GM21737 (cell line): ENCODE measurements around the gene TMPRSS4.

Experiments
- ATAC-seq: cut with Tn5 transposase; IDR thresholded peaks from one replicate; pipeline ENCODE4 v1.9.1; 2021; ENCODE audit warnings: mild to moderate bottlenecking, moderate library complexity; ENCODE audit not compliant: unreplicated experiment

The TMPRSS4 gene, protein sequence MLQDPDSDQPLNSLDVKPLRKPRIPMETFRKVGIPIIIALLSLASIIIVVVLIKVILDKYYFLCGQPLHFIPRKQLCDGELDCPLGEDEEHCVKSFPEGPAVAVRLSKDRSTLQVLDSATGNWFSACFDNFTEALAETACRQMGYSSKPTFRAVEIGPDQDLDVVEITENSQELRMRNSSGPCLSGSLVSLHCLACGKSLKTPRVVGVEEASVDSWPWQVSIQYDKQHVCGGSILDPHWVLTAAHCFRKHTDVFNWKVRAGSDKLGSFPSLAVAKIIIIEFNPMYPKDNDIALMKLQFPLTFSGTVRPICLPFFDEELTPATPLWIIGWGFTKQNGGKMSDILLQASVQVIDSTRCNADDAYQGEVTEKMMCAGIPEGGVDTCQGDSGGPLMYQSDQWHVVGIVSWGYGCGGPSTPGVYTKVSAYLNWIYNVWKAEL

DNA sequence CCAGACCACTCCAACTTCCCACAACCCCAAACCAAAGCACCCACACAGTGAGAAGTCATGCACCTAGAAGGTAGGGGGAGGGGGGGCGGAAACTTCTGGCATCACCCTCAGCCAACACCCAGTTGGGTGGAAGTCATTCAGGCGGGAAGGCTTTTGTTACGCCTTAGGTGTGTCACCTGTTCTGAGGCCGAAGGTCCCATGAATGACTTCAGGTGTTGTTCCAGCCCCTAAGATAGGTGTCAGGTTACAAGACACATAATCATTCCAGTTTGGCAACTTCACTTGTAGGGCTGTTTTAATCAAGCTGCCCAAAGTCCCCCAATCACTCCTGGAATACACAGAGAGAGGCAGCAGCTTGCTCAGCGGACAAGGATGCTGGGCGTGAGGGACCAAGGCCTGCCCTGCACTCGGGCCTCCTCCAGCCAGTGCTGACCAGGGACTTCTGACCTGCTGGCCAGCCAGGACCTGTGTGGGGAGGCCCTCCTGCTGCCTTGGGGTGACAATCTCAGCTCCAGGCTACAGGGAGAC, at the start of gene TMPRSS4:
TSS of gene TMPRSS4 (plus strand) at position 325 of the 528 bp plus-strand sequence. CDS start 225 bp downstream, outside the sequence.
- no peak for ATAC-seq

DNA sequence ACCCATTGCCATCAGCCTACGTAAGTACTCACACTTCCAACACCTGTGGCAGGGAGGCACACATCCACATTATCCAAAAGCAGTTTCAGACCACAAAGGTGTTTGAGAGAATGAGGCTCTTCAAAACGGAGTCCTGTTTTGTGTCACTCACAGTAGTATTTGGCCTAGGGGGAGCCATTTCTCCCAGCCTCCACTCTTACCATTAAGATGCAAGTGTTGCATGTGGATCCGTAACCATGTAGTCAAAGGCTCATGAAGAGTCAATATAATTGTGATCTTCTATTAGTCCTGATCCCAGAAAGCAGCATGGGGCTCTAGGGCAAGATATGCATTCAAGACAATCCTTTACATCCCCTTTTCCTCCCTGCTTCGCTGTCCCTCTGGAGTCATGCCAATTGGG, 49.2 kb upstream of the TMPRSS4 start:
- ATAC-seq = no peak

DNA sequence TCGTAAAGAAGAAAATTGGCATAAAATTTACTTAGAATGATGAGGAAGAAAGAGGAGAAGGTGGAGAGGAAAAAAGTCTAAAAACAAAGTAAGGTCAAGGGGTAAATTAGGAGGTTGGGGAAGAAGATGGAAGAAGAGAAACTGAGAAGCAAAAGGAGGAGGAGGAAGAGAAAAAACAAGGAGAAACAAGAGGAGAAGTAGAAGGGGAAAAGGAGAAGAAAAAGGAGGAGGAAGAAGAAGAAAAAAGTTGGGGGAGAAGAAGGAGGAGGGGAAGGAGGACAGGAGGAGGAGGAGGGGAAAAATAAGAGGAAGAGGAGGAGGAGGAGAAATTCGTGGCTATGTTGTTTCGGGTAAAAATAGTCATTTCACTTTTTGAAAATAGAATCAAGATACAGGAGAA, 48.3 kb upstream of the TMPRSS4 start:
- ATAC-seq = no peak

DNA sequence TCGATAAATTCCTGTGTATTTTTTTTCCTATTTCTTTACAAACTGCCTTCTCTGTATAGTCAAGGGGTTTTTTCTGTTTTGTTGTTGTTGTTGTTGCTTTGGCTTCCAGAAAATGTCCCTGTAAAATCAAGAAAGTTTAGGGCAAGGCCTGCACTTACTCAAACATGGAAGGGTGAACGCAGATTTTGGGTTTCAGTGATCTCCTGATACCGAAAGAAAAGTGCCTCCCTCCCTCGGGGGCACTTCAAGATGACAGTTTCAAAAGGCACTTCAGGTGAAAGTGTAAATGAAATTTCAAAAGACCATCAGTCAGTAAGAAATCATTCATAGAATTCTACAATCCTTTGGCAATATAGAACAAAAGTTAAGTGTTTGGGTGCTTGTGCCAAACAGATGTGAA, 43.4 kb upstream of the TMPRSS4 start:
- no peak for ATAC-seq

DNA sequence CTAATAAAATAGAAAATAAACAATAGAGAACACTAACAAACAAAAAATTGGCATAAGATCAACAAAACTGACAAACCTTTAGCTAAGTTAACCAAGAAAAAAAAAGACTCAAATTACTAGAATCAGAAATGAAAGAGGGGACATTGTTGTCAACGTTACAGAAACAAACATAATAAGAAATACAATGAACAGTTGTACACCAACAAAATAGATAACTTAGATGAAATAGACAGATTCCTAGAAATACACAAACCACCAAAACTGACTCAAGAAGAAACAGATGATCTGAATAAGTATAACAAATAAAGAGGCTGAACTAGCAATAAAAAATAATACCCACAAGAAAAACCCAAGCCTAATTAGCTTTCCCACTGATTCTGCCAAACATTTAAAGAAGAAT, 34.7 kb upstream of the TMPRSS4 start:
- ATAC-seq = no peak

DNA sequence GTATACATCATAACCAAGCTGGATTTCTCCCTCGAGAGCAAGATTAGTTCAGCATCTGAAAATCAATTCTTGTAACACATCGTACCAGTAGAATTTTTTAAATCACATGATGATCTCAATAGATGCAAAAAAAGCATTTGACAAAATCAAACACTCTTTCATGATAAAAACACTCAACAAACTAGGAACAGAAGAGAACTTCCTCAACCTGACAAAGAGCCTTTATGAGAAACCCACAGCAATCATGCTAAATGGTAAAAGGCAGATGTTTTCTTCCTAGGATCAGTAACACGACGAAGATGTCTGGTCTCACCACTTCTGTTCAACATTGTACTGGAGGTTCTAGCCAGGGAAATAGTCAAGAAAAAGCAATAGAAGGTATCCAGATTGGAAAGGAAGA, 34.1 kb upstream of the TMPRSS4 start:
- no peak for ATAC-seq

DNA sequence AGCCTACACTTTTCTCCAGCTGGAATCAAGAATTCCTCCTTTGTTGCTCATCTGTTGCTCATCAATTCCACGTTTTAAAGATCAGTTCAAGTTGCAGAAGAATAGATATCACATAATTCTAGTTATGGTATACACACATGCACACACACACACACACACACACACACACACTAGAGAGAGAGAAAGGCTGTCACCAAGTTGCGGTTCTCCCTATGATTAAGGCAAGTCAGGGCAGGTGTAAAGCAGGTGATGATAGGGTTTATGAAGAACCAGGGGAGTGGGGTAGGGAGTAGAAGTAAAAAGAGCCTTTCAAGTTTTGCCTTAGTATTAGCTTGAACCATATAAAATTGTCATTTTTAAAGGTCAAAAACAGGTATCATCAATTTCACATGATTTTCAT, 31.7 kb upstream of the TMPRSS4 start:
- ATAC-seq = no peak

DNA sequence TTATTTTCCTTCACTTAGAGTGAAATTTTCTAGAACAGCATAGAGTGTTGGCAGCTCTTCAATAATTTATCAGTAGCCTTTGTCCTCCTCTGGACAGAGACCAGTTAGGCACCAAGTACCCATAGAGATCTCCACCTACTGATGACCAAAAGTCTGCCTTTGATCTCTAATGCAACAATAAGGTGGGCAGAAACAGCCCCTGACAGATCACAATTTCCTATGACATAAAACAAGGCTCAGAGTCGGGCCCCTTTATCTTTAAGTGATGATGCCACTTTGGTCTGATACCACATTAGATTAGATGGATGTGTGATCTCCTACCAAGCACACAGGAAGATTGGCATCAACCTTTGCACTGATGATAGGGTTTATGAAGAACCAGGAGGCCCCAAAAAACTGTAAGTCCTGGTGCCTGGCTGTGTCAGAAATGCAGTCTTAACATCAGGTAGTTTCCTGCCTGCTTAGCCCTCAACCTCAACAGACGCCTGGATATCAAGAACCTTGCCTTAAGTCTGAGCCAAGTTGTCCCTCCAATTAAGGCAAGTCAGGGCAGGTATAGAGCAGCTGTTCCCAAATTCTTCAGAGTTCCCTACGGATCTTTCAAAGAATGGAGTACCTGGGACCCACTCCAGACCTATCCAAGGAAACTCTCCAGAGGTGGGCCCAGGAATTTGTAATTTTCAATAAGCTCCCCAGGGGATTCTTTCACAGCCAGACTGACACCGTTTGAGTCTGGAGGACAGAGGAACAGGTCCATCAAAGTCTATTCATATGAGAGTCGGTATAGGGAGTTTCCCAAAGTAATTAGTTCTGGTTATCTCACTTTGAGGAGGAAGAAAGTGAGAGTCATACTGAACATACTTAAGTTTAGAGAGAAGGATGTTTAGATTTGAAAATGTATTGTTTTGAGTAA, 30.6 kb upstream of the TMPRSS4 start:
- no peak for ATAC-seq

DNA sequence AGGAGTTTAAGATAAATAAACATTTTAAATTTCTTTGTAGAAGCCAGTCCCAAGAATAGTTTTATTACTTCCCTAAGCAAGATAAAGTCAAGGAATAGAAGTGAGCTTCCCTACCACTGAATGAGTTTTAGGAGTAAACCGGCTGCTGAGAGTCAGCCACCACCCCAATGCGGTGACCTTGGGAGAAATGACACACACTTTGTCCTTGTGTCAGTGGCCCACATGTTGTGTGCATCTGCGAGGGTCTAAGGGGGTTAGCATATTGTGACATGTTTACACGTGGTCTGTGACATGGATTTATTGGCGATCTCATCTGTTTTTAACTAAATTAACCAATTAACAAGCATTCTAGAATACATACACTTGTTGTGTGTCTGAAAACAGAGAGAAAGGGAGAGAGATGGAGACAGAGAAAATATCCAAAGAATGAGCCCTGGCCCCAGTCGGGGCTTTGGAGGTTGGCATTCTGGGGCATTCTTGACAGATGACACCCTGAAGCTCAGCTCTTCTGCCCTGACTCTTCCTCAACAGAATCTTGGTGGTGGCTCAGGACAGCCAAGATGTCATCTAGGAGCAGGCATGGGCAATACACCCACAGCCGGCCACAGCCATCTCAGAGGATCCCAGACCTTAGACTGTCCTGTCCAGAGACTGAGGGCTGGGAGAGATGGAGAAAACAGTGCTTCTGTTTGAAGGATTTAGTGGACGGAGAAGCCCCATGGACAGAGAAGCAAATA, 29.7 kb upstream of the TMPRSS4 start:
- ATAC-seq = no peak

DNA sequence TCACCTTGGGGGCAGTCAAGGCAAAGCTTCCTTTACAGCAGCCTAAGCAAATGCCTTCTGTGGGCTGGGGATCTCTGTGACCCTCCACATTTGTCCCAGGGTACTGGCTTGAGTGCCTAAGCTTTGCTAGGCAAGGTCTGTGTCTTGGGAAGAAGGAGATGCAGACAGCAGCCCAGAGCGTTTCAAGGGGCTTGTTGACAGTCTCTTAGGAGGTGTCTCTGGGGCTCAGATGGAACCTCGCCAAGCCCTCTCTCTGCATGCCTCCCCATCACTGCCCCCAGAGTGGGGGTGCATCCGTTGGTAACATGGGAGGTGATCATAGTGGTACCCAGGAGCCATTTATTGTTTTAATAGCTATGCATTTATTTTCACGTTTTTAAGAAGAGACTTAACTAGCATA, 29.1 kb upstream of the TMPRSS4 start:
- ATAC-seq = no peak

DNA sequence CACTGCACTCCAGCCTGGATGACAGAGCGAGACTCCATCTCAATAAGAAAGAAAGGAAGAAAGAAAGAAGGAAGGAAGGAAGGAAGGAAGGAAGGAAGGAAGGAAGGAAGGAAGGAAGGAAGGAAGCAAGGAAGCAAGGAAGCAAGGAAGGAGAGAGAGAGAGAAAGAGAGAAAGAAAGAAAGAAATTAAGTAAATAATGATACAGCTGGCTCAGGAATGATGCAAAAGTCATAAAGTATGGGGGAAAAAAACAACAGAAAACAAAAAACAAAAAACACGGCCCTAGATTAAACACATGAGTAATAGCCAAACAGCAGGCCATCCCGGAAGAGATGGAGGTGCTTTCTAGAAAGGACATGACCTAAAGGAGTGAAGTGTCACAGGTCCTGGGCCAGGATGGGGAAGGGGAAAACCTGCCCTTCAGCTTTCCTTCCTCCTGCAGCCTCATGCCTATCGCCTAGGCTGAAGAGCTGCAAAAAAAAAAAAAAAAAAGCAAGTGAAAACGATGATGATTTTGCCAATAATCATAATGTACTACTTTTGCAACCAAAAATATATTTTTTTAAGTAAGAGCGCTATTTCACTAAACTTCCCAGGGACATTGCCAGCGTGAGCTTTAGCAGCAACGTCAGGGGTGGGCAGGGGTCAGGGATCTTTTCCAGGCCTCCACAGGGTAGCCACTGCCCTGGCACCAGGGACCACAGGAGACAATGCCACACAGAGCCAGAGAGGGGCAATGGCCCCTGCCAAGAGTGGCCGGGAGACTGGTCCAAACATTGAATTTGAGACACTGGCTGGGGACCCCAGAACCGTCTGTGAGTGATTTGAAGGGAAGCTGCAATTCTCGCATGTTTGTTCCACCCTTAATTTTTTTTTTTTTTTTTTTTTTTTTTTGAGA, 28.2 kb upstream of the TMPRSS4 start:
- no peak for ATAC-seq

DNA sequence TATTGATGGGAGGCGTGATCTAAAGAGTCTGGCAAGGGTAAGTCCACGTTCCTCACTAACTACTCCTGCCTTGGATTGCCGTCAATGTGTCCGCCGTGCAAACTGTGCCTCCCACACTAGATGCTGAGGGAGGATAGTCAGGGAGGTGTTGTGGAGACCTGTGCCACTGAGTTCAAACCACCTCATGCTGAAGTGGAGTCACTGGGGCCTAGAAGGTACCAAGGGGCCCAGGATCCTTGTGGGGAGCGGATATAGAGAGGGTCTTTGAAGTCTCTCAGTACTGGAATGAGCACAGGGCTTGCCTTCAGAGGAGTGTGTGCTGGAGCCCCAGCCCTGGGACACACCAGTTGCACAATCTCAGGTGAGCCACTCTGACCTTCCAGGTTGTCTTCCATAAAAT, 27.1 kb upstream of the TMPRSS4 start:
- no peak for ATAC-seq

DNA sequence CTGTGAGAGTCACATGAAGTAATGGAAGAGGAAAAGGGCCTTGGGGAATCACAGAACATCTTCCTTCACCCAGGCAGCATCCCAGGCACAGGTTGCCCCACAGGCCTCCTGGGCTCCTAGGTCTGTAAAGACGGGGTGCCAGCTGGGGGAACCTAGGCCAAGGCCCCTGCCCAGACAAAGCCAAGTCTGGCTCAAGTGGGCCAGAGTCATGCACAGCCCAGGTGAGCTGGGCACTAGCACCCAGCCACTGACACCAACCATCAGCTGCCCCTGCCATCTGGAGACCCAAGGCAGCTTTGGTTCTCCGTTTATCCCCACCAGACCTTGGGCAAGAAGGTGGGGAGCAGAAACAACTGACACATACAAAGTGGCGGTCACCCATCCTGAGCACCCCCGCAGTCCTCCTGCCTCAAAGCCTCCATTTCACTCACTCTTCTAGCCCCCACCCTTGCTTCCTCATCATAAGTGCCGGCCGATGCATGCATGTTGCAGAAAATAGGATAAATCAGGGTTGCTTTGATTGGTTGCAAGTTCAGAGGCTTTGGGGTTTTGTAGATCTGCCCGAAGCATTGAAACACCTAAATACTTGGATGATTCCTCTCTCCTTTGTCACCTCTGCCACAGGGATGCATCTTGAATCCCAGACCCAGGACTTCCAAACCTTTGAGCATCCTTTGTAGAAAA, 26.5 kb upstream of the TMPRSS4 start:
- no peak for ATAC-seq

DNA sequence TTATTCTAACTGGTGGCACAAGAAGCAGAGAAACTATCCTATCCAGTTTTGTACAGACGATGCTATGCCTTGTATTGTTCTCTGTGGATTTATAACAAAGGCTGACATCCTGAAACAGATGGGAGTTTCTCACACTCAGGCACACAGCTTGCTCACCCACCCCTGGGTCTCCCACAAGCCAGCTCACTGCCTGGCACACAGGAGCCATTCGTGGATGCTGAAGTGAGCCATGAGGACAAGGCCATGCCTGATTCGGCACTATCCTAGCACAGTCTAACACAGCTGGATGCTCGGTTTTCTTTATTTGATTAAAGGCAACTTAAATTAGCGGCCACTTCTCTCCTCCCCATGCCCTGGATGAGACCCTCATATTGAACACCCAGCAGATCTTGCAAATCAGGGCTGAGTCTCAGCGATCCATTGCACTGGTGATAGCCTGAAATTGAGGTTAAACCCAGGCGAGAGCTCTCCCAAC, 25.7 kb upstream of the TMPRSS4 start:
- no peak for ATAC-seq

DNA sequence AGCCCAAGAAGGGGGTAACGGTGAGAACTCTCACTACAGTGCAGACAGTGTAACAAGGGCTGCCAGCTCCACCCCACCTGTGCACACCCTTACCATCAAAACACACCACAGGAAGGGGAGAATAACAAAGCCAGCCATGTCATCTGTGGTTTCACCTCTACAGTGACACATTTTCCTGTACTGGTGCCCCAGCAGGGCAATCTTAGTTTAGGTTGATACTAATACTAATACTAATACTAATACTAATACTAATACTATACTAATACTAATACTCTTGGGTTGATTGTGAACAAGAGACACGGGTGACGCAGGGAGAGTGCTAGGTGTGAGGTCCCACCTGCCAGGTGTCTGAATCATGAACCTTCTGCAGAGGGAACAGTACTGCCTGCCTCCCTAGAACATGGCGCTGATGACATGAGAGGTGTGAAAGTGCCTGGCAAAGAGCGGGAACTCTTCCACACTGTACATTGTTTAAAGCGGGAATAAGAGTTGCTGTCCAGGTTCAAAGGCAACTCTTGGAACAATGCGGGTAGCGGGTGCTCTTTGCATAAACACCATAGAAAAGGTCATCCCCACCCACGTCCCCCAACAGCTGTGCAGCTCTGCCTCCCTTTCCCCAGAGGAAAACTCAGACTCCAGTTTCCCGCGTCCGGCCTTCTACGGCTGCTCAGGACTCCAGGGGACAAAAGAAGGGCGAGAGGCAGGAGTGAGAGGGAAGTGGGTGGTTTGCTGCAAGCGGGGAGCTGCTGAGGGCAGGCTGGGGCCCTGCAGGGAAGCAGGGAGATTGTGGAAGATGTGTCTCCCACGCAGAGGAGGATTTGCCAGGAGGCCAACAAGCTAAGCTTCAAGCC, 25.0 kb upstream of the TMPRSS4 start:
- ATAC-seq = no peak

DNA sequence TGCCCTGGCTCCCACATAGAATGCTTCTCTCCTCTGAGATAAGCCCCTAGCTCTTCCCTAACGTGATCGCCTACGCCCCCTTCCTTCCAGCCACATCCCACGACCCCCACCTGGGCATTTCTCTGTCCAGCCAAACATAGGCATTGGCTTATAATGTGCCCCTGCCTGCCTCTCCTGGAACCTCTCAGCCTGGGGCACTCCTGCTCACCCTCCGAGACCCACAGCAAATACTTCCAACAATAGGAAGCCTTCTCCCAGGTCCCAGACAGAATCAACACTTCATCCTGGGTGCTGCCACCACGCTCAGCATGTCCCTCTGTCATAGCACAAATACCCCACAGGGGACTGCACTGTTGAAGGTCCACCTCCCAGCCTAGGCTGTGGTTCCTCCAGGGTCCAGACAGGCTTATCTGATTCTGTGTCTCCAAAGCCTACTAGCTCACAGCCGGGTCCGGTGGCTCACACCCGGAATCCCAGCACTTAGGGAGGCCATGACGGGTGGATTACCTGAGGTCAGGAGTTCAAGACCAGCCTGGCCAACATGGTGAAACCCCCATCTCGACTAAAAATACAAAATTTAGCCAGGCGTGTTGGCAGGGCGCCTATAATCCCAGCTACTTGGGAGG, 24.2 kb upstream of the TMPRSS4 start:
- ATAC-seq = no peak

DNA sequence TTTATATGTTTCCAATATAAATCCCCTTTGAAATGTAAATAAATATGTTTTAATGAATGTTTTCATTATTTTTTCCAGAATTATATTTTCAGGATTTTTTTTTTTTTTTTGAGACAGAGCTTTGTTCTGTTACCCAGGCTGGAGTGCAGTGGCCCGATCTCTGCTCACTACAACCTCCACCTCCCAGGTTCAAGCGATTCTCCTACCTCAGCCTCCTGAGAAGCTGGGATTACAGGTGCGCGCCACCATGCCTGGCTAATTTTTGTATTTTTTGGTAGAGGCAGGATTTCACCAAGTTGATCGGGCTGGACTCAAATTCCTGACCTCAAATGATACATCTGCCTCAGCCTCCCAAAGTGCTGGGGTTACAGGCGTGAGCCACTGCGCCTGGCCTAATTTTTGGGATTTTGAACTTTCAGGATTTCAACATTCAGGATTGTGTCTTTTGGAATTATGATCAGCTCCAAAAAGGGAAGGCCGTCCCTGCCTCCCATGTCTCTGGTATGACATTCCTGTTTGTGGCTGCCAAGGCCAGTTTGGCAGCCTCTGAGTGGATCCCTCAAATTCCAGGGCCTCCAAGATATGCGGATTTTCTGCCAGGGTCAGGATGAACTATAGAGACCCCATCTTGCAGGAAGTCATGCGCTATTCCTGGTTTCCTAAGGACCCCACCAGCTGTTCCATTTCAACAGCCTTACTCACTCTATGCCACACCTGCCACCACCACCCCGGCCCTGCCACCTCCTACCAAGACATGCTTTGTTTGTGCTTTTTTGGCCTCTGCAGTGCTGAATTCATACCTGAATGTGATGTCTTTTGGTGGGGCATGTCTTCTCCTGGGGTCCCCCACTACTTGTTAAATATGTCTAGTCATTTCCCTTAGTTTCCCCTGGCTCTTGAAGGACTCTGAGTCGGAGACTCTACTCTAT, 21.9 kb upstream of the TMPRSS4 start:
- no peak for ATAC-seq
